ENCODE measurements around the gene SS18.
A peak's percentile ranks its signal among the peaks of the same experiment; 100 is the strongest.

The SS18 gene

DNA sequence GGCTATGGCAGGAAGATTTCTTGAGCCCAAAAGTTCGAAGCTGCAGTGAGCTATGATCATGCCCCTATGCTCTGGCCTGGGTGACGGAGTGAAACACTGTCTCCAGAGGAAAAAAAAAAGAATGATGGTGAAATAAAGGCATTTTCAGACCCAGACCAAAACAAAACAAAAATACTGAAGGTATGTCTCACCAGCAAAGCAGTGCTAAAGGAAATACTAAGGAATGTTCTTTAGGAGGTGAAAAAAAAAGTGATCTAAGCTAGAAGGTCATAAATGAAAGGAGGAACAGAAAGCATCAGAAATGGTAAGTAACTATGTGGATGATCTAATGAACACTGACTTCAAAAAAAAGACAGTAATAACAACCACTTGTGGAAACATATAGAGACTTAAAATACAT, 18.7 kb downstream of the SS18 start:
- H3K27ac ChIP-seq: no peak overlapping the region
- no peak for TF ChIP-seq ZFX (IDR thresholded peaks at IDR 0.05)
- TF ChIP-seq, protein P1, sequence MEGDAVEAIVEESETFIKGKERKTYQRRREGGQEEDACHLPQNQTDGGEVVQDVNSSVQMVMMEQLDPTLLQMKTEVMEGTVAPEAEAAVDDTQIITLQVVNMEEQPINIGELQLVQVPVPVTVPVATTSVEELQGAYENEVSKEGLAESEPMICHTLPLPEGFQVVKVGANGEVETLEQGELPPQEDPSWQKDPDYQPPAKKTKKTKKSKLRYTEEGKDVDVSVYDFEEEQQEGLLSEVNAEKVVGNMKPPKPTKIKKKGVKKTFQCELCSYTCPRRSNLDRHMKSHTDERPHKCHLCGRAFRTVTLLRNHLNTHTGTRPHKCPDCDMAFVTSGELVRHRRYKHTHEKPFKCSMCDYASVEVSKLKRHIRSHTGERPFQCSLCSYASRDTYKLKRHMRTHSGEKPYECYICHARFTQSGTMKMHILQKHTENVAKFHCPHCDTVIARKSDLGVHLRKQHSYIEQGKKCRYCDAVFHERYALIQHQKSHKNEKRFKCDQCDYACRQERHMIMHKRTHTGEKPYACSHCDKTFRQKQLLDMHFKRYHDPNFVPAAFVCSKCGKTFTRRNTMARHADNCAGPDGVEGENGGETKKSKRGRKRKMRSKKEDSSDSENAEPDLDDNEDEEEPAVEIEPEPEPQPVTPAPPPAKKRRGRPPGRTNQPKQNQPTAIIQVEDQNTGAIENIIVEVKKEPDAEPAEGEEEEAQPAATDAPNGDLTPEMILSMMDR (conservative IDR thresholded peaks at IDR 0.05): no peak

DNA sequence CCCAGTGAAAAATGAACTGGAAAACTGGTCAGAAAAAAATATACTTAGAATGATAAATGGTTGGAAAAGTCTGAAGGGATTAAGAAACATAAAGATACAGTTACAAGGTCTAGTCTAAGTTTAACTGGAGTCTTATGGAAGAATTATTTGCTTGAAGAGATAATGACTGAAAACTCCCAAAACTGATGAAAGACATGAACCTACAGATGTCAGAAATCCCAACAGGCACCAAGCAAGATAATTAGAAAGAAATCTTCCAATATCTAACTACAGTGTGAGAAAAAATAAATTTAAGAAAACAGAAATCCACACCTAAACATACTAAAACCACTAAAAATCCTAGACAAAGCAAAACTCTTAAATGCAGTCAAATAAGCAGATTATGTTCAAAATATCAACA, 19.4 kb downstream of the SS18 start:
- no peak overlapping the region for H3K27ac ChIP-seq
- TF ChIP-seq, protein P1 (conservative IDR thresholded peaks at IDR 0.05): no peak
- TF ChIP-seq ZFX (IDR thresholded peaks at IDR 0.05): no peak

DNA sequence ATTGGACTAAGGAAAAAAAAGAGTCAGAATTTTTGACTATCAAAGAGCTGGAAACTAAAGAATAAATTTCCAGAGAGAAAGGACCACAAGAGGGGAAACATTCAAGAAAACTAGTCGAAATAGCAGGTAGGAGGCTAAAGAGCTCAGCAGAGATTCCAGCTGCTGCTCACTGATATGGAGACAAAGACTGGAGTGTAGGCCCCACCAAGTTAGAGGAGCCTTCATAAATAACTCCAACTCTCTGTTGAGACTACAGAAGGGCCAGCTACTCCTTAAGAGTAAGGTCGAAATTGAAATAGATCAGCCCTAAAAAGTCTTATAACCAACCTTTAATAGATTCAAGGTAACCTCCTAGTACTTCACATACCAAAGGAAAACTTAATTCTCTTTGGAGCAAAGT, 31.1 kb downstream of the SS18 start:
- H3K27ac ChIP-seq: no peak overlapping the region
- no peak for TF ChIP-seq ZFX (IDR thresholded peaks at IDR 0.05)
- TF ChIP-seq, protein P1 (conservative IDR thresholded peaks at IDR 0.05): no peak

DNA sequence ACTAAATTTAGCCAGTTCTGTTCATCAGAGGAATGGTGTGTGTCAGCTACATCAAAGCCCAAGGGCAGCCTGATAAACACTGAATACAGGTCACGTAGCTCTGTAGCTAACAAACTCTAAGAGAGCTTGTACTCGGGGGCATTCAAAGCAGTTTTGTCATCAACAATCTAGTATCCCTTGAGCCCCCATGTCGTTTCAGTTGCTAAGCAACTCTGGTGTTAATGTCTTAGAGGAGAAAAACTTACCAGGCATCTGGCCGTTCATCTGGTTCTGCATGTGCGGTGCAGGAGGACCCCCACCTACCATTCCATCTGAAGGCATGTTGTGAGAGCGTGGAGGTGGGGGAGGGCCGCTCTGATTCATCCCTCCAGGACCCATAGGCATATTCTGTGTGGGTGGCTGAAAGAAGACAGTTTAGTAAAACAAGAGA, 33.1 kb downstream of the SS18 start:
- H3K27ac ChIP-seq: no peak overlapping the region
- TF ChIP-seq, protein P1 (conservative IDR thresholded peaks at IDR 0.05): no peak
- no peak for TF ChIP-seq ZFX (IDR thresholded peaks at IDR 0.05)

DNA sequence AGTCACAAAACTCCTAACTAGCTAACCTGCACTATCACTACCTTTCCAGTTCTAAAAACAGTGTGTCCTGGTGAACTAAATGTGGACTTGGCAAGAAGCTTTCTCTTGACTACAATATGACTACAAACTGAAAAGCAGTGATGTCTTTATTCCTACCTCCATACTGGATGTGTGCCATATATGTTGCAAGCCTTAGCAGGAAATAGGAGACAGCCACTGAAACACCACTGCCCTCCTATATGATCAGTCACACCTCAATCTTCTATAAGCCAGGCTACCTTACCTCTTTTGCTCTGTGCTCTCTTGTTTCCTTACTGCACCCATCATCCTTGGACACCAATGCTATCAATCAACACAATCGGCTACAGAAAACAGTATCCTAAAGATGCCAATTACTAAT, 34.1 kb downstream of the SS18 start:
- H3K27ac ChIP-seq: no peak overlapping the region
- TF ChIP-seq, protein P1 (conservative IDR thresholded peaks at IDR 0.05): no peak
- no peak for TF ChIP-seq ZFX (IDR thresholded peaks at IDR 0.05)

DNA sequence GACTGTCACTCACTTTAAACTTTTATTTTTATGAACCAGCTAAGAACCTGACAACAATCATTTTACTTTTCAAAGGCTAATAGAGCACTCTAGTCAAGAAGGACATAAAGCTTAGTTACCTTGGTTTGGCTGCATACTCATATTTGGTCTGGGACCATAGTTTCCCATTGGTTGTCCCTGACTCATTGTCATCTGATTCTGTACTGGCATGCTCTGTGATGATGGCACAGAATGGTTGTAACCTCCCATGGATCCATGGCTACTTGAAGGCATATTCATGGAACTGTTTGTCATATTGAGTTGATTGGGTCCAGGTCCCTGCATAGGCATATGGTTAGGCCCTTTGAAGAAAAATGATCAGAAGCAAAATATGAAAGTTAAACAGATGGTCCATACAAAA, 37.9 kb downstream of the SS18 start:
- TF ChIP-seq, protein P1 (conservative IDR thresholded peaks at IDR 0.05): no peak
- TF ChIP-seq ZFX (IDR thresholded peaks at IDR 0.05): no peak
- no peak overlapping the region for H3K27ac ChIP-seq

DNA sequence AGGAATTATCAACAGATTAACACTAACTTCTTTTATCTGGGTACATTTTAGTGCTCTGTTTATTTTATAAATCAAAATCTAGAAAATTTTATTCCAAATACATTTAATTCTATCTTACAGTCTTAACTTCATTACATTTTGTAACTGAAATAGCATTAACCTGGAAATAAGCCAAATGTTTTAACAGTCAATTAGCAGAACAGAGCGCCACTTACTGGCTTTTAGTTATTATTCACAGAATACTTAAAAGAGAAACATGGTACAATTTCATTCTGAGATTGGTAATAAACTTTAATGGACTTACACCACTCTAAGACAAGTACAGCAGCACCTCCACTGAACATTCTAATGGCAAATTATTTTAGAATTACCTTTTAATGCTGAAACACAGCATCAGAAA, 38.6 kb downstream of the SS18 start:
- no peak overlapping the region for H3K27ac ChIP-seq
- TF ChIP-seq, protein P1 (conservative IDR thresholded peaks at IDR 0.05): peak; percentile 29
- no peak for TF ChIP-seq ZFX (IDR thresholded peaks at IDR 0.05)

All from C4-2B (cell line).